Sigmoid colon (tissue), 4 donors: ENCODE measurements around the gene NR2C2.

Source experiments
- EP300 ChIP-seq, 4 donors: sonication (generic); formaldehyde crosslinking; IDR thresholded peaks; one replicate each; pipeline ENCODE4 v1.6.1; 2017; ENCODE audit warnings: antibody characterized with exemption in 4 of 4
- POLR2A ChIP-seq, 2 donors: fragments of 450-650 bp; IDR thresholded peaks; one replicate each; pipeline ENCODE4 v1.6.1; 2016; ENCODE audit warnings: antibody characterized with exemption in 2 of 2, mild to moderate bottlenecking in 2 of 2, moderate library complexity in 2 of 2
- POLR2AphosphoS5 ChIP-seq, 4 donors: sonication (generic); formaldehyde crosslinking; IDR thresholded peaks; one replicate each; pipeline ENCODE4 v1.6.1; 2017; ENCODE audit warnings: antibody characterized with exemption in 4 of 4
- TF ChIP-seq, protein P1 (sequence below), 4 experiments: fragments of 450-650 bp in 3 of 4; fragments of 200-600 bp in 1 of 4; IDR thresholded peaks; one replicate each; pipeline ENCODE4 v1.5.1; 2016 to 2019; ENCODE audit warnings: antibody characterized with exemption in 4 of 4, mild to moderate bottlenecking in 3 of 4, moderate library complexity in 2 of 4

DNA sequence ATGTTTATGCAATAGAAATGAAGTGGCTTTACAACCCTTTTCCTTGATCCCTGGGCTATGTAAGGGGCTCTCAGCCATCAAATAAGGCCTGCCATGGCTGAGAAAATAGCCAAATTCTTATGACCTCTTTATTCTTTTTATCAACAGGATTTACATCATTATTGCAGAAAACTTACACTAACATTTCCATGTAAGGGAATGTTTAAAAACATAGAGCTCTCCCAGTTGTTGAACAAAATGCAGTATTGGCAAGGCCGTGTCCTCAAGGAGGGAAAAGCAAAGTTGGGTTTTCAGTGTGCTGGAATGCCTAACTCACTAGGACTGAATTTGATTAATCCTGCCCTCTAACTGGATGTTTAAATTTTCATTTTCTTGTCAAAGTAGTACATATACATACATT lies 22.3 kb downstream of the NR2C2 start:
- TF ChIP-seq, protein P1, sequence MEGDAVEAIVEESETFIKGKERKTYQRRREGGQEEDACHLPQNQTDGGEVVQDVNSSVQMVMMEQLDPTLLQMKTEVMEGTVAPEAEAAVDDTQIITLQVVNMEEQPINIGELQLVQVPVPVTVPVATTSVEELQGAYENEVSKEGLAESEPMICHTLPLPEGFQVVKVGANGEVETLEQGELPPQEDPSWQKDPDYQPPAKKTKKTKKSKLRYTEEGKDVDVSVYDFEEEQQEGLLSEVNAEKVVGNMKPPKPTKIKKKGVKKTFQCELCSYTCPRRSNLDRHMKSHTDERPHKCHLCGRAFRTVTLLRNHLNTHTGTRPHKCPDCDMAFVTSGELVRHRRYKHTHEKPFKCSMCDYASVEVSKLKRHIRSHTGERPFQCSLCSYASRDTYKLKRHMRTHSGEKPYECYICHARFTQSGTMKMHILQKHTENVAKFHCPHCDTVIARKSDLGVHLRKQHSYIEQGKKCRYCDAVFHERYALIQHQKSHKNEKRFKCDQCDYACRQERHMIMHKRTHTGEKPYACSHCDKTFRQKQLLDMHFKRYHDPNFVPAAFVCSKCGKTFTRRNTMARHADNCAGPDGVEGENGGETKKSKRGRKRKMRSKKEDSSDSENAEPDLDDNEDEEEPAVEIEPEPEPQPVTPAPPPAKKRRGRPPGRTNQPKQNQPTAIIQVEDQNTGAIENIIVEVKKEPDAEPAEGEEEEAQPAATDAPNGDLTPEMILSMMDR (IDR thresholded peaks at IDR 0.05): no peak
- TF ChIP-seq POLR2AphosphoS5 (IDR thresholded peaks at IDR 0.05) (no peak), POLR2A (IDR thresholded peaks at IDR 0.05) (no peak), EP300 (IDR thresholded peaks at IDR 0.05) (no peak)
